Mesothelial cell of epicardium (in vitro differentiated cells): ENCODE measurements around the gene ILK. TPM values are rescaled to one million over a fixed set of nuclear protein-coding genes. Genes with fewer than 3 reads are reported as not detected.

ENCODE experiments used
- DNase-seq, 2 experiments: peaks; one replicate each; pipeline ENCODE4 v3.0.0; 2021; ENCODE audit warnings: low spot score in 2 of 2; ENCODE audit not compliant: unreplicated experiment in 2 of 2
- H3K27ac Mint-ChIP-seq: 2 replicates; pipeline ENCODE4 v1.8.0; 2021; ENCODE audit warnings: mixed read lengths
- H3K27me3 Mint-ChIP-seq: 2 replicates; pipeline ENCODE4 v1.8.0; 2021; ENCODE audit warnings: low read depth, mixed read lengths
- H3K36me3 Mint-ChIP-seq: 2 replicates; pipeline ENCODE4 v1.8.0; 2021; ENCODE audit warnings: mixed read lengths
- H3K4me1 Mint-ChIP-seq: 2 replicates; pipeline ENCODE4 v1.8.0; 2021; ENCODE audit warnings: mixed read lengths
- H3K4me3 Mint-ChIP-seq: 2 replicates; pipeline ENCODE4 v1.8.0; 2021; ENCODE audit warnings: mild to moderate bottlenecking, moderate library complexity, mixed read lengths
- H3K9me3 Mint-ChIP-seq: 2 replicates; pipeline ENCODE4 v1.8.0; 2021; ENCODE audit warnings: mixed read lengths
- CTCF ChIP-seq: fragments of 200-600 bp; sonication (generic); IDR thresholded peaks from one replicate; pipeline ENCODE4 v1.5.0; 2021; ENCODE audit warnings: antibody characterized with exemption; ENCODE audit not compliant: unreplicated experiment
- total RNA-seq: library from RNA; stranded (reverse); gene quantifications from 3 replicates; pipeline ENCODE4 v1.2.1, GENCODE V29; 2021

The ILK gene
- total RNA-seq, 1 donor from 2014 or later, result 144 TPM

- peaks cover 32% of the 10 kb centered on the region for H3K9me3 Mint-ChIP-seq
- no peak overlapping the region for H3K27ac Mint-ChIP-seq
- no peaks in the 10 kb centered on the region for H3K27me3 Mint-ChIP-seq
- no peak for TF ChIP-seq CTCF
- H3K4me1 Mint-ChIP-seq, result no peaks in the 10 kb centered on the region
- no peak for DNase-seq
- no peak overlapping the region for H3K4me3 Mint-ChIP-seq
- peaks cover 33% of the 10 kb centered on the region for H3K36me3 Mint-ChIP-seq
Observed at GRCh38 chr11:6586434-6587359, 16.9 kb upstream of the ILK start.

- H3K4me1 Mint-ChIP-seq, result no peaks in the 10 kb centered on the region
- DNase-seq, result no peak
- no peaks in the 10 kb centered on the region for H3K27me3 Mint-ChIP-seq
- H3K36me3 Mint-ChIP-seq, result peaks cover 27% of the 10 kb centered on the region
- H3K9me3 Mint-ChIP-seq, result peaks cover 26% of the 10 kb centered on the region
- no peak for TF ChIP-seq CTCF
- no peak overlapping the region for H3K27ac Mint-ChIP-seq
- H3K4me3 Mint-ChIP-seq, result no peak overlapping the region
Observed at GRCh38 chr11:6587360-6587953, 16.1 kb upstream of the ILK start.

GRCh38 chr11:6588018-6588417 lies 15.6 kb upstream of the ILK start:
- TF ChIP-seq CTCF, result no peak
- Mint-ChIP-seq H3K27ac (no peak overlapping the region), H3K9me3 (peaks cover 21% of the 10 kb centered on the region)

GRCh38 chr11:6594142-6594768 lies 9.3 kb upstream of the ILK start:
- no peaks in the 10 kb centered on the region for H3K4me1 Mint-ChIP-seq
- no peak for TF ChIP-seq CTCF
- no peak overlapping the region for H3K27ac Mint-ChIP-seq
- H3K4me3 Mint-ChIP-seq, result no peak overlapping the region
- H3K27me3 Mint-ChIP-seq, result no peaks in the 10 kb centered on the region
- H3K36me3 Mint-ChIP-seq, result peaks cover 14% of the 10 kb centered on the region
- no peaks in the 10 kb centered on the region for H3K9me3 Mint-ChIP-seq
- DNase-seq, result no peak

More at GRCh38 chr11:6588018-6588417, 15.6 kb upstream of the ILK start:
- DNase-seq, result no peak
- Mint-ChIP-seq H3K36me3 (peaks cover 22% of the 10 kb centered on the region), H3K4me3 (no peak overlapping the region), H3K27me3 (no peaks in the 10 kb centered on the region), H3K4me1 (no peaks in the 10 kb centered on the region)

GRCh38 chr11:6596239-6596877 lies 7.2 kb upstream of the ILK start:
- no peak overlapping the region for H3K27ac Mint-ChIP-seq

More at GRCh38 chr11:6596239-6596877, 7.2 kb upstream of the ILK start:
- no peaks in the 10 kb centered on the region for H3K9me3 Mint-ChIP-seq
- no peaks in the 10 kb centered on the region for H3K27me3 Mint-ChIP-seq
- no peak overlapping the region for H3K4me3 Mint-ChIP-seq
- TF ChIP-seq CTCF, result no peak
- H3K36me3 Mint-ChIP-seq, result peaks cover 15% of the 10 kb centered on the region
- DNase-seq, result no peak
- H3K4me1 Mint-ChIP-seq, result no peaks in the 10 kb centered on the region
